ENCODE measurements around the gene DAPK1.

The DAPK1 gene

GRCh38 chr9:87668722-87669121 is 171.1 kb downstream of the DAPK1 start:
- DNase-seq (ENCODE audit: low read depth): no peak

- no peak for DNase-seq (ENCODE audit: low read depth)
Observed at GRCh38 chr9:87670572-87671264, 173.1 kb downstream of the DAPK1 start.

GRCh38 chr9:87671478-87671877 is 173.8 kb downstream of the DAPK1 start:
- no peak for DNase-seq (ENCODE audit: low read depth)

- DNase-seq (ENCODE audit: low read depth): no peak
Observed at GRCh38 chr9:87671925-87672324, 174.3 kb downstream of the DAPK1 start.

GRCh38 chr9:87672586-87672985 is 174.9 kb downstream of the DAPK1 start:
- no peak for DNase-seq (ENCODE audit: low read depth)

GRCh38 chr9:87673446-87674120 is 175.9 kb downstream of the DAPK1 start:
- DNase-seq (ENCODE audit: low read depth): no peak

GRCh38 chr9:87674565-87675299 is 177.1 kb downstream of the DAPK1 start:
- DNase-seq (ENCODE audit: low read depth): no peak

GRCh38 chr9:87675906-87676515 is 178.3 kb downstream of the DAPK1 start:
- DNase-seq (ENCODE audit: low read depth): no peak

GRCh38 chr9:87676976-87677775 is 179.5 kb downstream of the DAPK1 start:
- no peak for DNase-seq (ENCODE audit: low read depth)

GRCh38 chr9:87677776-87678587 is 180.3 kb downstream of the DAPK1 start:
- DNase-seq (ENCODE audit: low read depth): no peak

- no peak for DNase-seq (ENCODE audit: low read depth)
Observed at GRCh38 chr9:87678650-87679355, 181.1 kb downstream of the DAPK1 start.

GRCh38 chr9:87681271-87682061 is 183.8 kb downstream of the DAPK1 start:
- no peak for DNase-seq (ENCODE audit: low read depth)

GRCh38 chr9:87682085-87682484 is 184.4 kb downstream of the DAPK1 start:
- no peak for DNase-seq (ENCODE audit: low read depth)

- no peak for DNase-seq (ENCODE audit: low read depth)
Observed at GRCh38 chr9:87682618-87683017, 185.0 kb downstream of the DAPK1 start.

- DNase-seq (ENCODE audit: low read depth): no peak
Observed at GRCh38 chr9:87683751-87684626, 186.3 kb downstream of the DAPK1 start.

GRCh38 chr9:87684627-87685219 is 187.1 kb downstream of the DAPK1 start:
- DNase-seq (ENCODE audit: low read depth): no peak

GRCh38 chr9:87685441-87685840 is 187.8 kb downstream of the DAPK1 start:
- DNase-seq (ENCODE audit: low read depth): no peak
